ENCODE data around the gene FUT1. TPM values are rescaled to one million over a fixed set of nuclear protein-coding genes. Genes with fewer than 3 reads are reported as not detected.

FUT1 gene
- total and polyA plus RNA-seq, 9 of the 15 experiments (the other 6 are each of a cell fraction or from before 2014, with no cell fraction given), result 2.3 to 18.5 (median 8.8) TPM

DNA sequence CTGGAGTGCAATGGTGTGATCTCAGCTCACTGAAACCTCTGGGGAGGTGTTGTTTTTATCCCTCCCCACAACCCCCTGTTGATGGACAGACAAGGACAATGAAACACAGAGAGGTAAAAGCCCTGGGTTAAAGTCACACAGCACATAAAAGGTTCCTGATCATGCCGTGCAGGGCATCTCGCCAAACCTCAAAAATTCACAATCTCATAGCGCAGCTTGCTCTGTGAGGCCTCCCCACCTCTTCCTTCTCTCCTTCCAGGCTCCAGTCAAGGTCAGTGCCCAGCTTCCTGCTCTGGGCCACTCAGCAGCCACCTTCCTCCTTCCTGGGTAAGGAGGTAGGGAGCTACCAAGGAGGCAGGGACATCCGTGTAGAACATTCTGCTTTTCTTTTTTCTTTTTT, 54.4 kb downstream of the FUT1 start (continued):
- no peak for TF ChIP-seq RBM22 (IDR thresholded peaks at IDR 0.05; ENCODE audit: low read depth, low read length, poor library complexity, severe bottlenecking)
- no peak for TF ChIP-seq TCFL5 (CRISPR knock-in tag; conservative IDR thresholded peaks at IDR 0.05)
- TF ChIP-seq, protein P1, sequence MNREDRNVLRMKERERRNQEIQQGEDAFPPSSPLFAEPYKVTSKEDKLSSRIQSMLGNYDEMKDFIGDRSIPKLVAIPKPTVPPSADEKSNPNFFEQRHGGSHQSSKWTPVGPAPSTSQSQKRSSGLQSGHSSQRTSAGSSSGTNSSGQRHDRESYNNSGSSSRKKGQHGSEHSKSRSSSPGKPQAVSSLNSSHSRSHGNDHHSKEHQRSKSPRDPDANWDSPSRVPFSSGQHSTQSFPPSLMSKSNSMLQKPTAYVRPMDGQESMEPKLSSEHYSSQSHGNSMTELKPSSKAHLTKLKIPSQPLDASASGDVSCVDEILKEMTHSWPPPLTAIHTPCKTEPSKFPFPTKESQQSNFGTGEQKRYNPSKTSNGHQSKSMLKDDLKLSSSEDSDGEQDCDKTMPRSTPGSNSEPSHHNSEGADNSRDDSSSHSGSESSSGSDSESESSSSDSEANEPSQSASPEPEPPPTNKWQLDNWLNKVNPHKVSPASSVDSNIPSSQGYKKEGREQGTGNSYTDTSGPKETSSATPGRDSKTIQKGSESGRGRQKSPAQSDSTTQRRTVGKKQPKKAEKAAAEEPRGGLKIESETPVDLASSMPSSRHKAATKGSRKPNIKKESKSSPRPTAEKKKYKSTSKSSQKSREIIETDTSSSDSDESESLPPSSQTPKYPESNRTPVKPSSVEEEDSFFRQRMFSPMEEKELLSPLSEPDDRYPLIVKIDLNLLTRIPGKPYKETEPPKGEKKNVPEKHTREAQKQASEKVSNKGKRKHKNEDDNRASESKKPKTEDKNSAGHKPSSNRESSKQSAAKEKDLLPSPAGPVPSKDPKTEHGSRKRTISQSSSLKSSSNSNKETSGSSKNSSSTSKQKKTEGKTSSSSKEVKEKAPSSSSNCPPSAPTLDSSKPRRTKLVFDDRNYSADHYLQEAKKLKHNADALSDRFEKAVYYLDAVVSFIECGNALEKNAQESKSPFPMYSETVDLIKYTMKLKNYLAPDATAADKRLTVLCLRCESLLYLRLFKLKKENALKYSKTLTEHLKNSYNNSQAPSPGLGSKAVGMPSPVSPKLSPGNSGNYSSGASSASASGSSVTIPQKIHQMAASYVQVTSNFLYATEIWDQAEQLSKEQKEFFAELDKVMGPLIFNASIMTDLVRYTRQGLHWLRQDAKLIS (CRISPR knock-in tag; IDR thresholded peaks at IDR 0.05), result no peak
- TF ChIP-seq CBX3 (IDR thresholded peaks at IDR 0.05; ENCODE audit: borderline replicate concordance in 1 of 2, low read length in 2 of 2), result peak in 1 of 2 experiments; percentile 27; a peak in 1 of 3 replicates
- peak; percentile 82 for TF ChIP-seq CBFA2T3 (IDR thresholded peaks at IDR 0.05)
- no peak for TF ChIP-seq BRF1 (IDR thresholded peaks at IDR 0.05; ENCODE audit: borderline replicate concordance, extremely low read depth, insufficient read length)
- TF ChIP-seq CREBBP (IDR thresholded peaks at IDR 0.05; ENCODE audit: low read depth, low read length), result no peak
- TF ChIP-seq ZNF134 (CRISPR knock-in tag; conservative IDR thresholded peaks at IDR 0.05), result no peak
- TF ChIP-seq SMARCA4 (IDR thresholded peaks at IDR 0.05), result peak; percentile 75
- TF ChIP-seq, protein P2, sequence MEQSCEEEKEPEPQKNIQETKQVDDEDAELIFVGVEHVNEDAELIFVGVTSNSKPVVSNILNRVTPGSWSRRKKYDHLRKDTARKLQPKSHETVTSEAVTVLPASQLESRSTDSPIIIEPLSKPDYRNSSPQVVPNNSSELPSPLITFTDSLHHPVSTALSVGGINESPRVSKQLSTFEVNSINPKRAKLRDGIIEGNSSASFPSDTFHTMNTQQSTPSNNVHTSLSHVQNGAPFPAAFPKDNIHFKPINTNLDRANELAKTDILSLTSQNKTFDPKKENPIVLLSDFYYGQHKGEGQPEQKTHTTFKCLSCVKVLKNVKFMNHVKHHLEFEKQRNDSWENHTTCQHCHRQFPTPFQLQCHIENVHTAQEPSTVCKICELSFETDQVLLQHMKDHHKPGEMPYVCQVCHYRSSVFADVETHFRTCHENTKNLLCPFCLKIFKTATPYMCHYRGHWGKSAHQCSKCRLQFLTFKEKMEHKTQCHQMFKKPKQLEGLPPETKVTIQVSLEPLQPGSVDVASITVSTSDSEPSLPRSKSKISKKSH (CRISPR knock-in tag; IDR thresholded peaks at IDR 0.05), result no peak
- TF ChIP-seq RUNX1 (IDR thresholded peaks at IDR 0.05; ENCODE audit: low read depth), result no peak
- TF ChIP-seq, protein P3, sequence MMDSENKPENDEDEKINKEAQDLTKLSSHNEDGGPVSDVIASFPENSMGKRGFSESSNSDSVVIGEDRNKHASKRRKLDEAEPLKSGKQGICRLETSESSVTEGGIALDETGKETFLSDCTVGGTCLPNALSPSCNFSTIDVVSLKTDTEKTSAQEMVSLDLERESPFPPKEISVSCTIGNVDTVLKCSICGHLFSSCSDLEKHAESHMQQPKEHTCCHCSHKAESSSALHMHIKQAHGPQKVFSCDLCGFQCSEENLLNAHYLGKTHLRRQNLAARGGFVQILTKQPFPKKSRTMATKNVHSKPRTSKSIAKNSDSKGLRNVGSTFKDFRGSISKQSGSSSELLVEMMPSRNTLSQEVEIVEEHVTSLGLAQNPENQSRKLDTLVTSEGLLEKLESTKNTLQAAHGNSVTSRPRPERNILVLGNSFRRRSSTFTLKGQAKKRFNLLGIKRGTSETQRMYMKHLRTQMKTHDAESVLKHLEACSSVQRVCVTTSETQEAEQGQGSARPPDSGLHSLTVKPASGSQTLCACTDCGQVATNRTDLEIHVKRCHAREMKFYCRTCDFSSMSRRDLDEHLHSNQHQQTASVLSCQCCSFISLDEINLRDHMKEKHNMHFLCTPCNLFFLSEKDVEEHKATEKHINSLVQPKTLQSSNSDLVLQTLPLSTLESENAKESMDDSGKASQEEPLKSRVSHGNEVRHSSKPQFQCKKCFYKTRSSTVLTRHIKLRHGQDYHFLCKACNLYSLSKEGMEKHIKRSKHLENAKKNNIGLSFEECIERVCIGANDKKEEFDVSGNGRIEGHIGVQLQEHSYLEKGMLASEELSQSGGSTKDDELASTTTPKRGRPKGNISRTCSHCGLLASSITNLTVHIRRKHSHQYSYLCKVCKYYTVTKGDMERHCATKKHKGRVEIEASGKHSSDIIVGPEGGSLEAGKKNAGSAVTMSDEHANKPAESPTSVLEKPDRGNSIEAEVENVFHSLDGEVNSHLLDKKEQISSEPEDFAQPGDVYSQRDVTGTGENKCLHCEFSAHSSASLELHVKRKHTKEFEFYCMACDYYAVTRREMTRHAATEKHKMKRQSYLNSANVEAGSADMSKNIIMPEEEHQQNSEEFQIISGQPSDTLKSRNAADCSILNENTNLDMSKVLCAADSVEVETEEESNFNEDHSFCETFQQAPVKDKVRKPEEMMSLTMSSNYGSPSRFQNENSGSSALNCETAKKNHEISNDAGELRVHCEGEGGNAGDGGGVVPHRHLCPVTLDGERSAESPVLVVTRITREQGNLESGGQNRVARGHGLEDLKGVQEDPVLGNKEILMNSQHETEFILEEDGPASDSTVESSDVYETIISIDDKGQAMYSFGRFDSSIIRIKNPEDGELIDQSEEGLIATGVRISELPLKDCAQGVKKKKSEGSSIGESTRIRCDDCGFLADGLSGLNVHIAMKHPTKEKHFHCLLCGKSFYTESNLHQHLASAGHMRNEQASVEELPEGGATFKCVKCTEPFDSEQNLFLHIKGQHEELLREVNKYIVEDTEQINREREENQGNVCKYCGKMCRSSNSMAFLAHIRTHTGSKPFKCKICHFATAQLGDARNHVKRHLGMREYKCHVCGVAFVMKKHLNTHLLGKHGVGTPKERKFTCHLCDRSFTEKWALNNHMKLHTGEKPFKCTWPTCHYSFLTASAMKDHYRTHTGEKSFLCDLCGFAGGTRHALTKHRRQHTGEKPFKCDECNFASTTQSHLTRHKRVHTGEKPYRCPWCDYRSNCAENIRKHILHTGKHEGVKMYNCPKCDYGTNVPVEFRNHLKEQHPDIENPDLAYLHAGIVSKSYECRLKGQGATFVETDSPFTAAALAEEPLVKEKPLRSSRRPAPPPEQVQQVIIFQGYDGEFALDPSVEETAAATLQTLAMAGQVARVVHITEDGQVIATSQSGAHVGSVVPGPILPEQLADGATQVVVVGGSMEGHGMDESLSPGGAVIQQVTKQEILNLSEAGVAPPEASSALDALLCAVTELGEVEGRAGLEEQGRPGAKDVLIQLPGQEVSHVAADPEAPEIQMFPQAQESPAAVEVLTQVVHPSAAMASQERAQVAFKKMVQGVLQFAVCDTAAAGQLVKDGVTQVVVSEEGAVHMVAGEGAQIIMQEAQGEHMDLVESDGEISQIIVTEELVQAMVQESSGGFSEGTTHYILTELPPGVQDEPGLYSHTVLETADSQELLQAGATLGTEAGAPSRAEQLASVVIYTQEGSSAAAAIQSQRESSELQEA (IDR thresholded peaks at IDR 0.05; ENCODE audit: low read depth), result no peak
- no peak for TF ChIP-seq TSC22D4 (tag; IDR thresholded peaks at IDR 0.05)

All from K562 (cell line).